Loucy (cell line): ENCODE data around the gene CTSC.

ENCODE experiments used
- CTCF ChIP-seq: fragments of 200-600 bp; sonication (generic); conservative IDR thresholded peaks from 2 replicates; pipeline ENCODE4 v1.5.1; 2014; ENCODE audit warnings: mild to moderate bottlenecking, antibody characterized with exemption, low read length
- EZH2phosphoT487 ChIP-seq: fragments of 200-600 bp; IDR thresholded peaks from 2 replicates; pipeline ENCODE4 v1.6.1; 2018; ENCODE audit warnings: antibody characterized with exemption, mild to moderate bottlenecking, moderate library complexity, borderline replicate concordance

- no peak for TF ChIP-seq CTCF
- no peak for TF ChIP-seq EZH2phosphoT487
Measured at GRCh38 chr11:88315981-88316441, 21.5 kb downstream of the CTSC start.
